Measurements from ENCODE around the gene RHOV. TPM values are rescaled to one million over a fixed set of nuclear protein-coding genes. Genes with fewer than 3 reads are reported as not detected.

Gene RHOV
- polyA plus RNA-seq, 1 of the 3 experiments (the other 2 are of a cell fraction), result 0.62 TPM

DNA sequence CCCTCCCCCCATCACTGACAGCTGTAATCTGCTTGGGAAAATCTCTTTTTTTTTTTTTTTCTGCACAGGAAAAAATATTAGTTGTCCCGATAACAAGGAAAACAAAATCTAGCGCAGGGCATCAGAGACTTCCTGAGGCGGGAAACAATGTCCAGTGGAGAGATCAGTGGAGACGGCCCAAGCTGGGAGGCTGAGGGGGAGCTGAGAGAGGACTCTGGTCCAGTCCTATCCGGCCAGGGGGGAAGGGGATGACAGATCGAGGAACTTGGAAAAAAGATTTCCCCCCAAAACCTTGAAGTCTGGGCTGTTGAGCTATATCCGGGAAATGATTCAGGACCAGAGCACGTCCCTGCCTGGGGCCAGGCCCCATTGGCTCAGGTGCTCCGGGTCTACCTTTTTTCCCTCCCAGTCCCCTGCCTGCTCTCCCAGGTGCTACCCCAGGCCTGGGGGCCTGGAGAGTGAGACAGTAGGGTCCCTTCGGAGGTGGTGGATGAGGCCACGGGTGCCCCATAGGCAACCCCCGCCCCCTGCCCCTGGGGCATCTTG lies 41.2 kb upstream of the RHOV start:
- CTCF ChIA-PET, result interaction anchor here (0.9 to 33.6 kb wide), 8 partner anchors 9 to 269 kb away, joined by 3 to 675 read pairs (median 4); partner anchors contain the start of genes DLL4 and VPS18
- POLR2A ChIA-PET, result interaction anchor here (1.2 kb wide), 1 partner anchor 13 kb away, joined by 3 read pairs; no protein-coding TSS in a partner anchor
- no peak overlapping the region for H3K27ac ChIP-seq (ENCODE audit: low read depth in 2 of 2, low read length in 1 of 2)

DNA sequence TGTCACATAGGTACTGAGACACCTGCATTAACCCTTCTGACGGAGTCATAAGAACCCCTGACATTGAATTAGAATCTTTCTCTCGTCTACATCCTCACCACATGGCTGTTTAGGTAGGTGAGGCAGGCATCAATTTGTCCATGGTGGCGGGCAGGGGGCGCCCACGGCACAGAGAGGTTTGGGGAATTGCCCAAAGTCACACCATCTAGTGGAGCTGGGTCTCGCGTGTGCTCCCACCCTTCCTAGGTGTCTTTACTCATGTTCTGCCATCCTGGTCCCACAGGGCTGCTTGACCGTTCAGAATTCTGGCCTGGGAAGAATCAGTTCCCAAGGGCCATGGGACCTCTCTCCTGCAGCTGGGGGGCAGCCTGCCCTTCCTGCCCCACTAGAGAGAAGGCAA lies 40.5 kb upstream of the RHOV start:
- Histone ChIP-seq H4K20me1 (ENCODE audit: insufficient read depth) (no peaks in the 10 kb centered on the region), H2AFZ (ENCODE audit: low read depth) (no peak overlapping the region), H3K9ac (no peak overlapping the region), H3K27me3 (ENCODE audit: insufficient read depth) (no peaks in the 10 kb centered on the region), H3K36me3 (replicated peaks in 1 of 2; ENCODE audit: control insufficient read depth in 1 of 2, insufficient read depth in 2 of 2, low read length in 1 of 2) (no peaks in the 10 kb centered on the region), H3K4me2 (no peak overlapping the region), H3K79me2 (ENCODE audit: insufficient read depth) (no peaks in the 10 kb centered on the region), H3K4me3 (ENCODE audit: low read depth in 2 of 2, low read length in 1 of 2) (no peak overlapping the region), H3F3A (replicated peaks; ENCODE audit: insufficient read depth) (no peaks in the 10 kb centered on the region), H3K4me1 (ENCODE audit: control insufficient read depth in 1 of 2, insufficient read depth in 2 of 2, low read depth in 1 of 2, low read length in 1 of 2) (peaks cover 0 to 20% of the 10 kb centered on the region in 2 experiments; a peak in 1 of 4 replicates), H3K27ac (ENCODE audit: low read depth in 2 of 2, low read length in 1 of 2) (no peak overlapping the region), H3K9me2 (no peaks in the 10 kb centered on the region), H3K9me3 (no peaks in the 10 kb centered on the region)
- WGBS (ENCODE audit: low lambda C conversion rate), result 95% methylated on average over 8 of the region's 8 CpGs
- DNase-seq, result no peak
- TF ChIP-seq RAD21 (IDR thresholded peaks at IDR 0.05; ENCODE audit: low read length) (0 out of 2 replicates have a peak, but pooled peaks have one; percentile 10), TEAD4 (IDR thresholded peaks at IDR 0.05; ENCODE audit: borderline replicate concordance, insufficient read depth) (no peak), FOXJ3 (CRISPR knock-in tag; IDR thresholded peaks at IDR 0.05) (no peak), RFX5 (IDR thresholded peaks at IDR 0.05; ENCODE audit: low read length) (no peak)
- TF ChIP-seq, protein P1, sequence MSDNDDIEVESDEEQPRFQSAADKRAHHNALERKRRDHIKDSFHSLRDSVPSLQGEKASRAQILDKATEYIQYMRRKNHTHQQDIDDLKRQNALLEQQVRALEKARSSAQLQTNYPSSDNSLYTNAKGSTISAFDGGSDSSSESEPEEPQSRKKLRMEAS (IDR thresholded peaks at IDR 0.05; ENCODE audit: low read depth), result no peak
- ChIA-PET POLR2A (no interaction called here), CTCF (interaction anchor here (0.9 to 33.6 kb wide), 6 partner anchors 9 to 108 kb away, joined by 3 to 675 read pairs (median 15); partner anchors contain the start of genes DLL4 and VPS18)

More for the DNA sequence above, 41.2 kb upstream of the RHOV start:
- TF ChIP-seq GATA2 (CRISPR knock-in tag; IDR thresholded peaks at IDR 0.05), result no peak
- Histone ChIP-seq H3K4me2 (no peak overlapping the region), H3K4me3 (ENCODE audit: low read depth in 2 of 2, low read length in 1 of 2) (no peak overlapping the region), H3F3A (replicated peaks; ENCODE audit: insufficient read depth) (no peaks in the 10 kb centered on the region), H3K79me2 (ENCODE audit: insufficient read depth) (no peaks in the 10 kb centered on the region), H3K4me1 (ENCODE audit: control insufficient read depth in 1 of 2, insufficient read depth in 2 of 2, low read depth in 1 of 2, low read length in 1 of 2) (peaks cover 0 to 14% of the 10 kb centered on the region in 2 experiments; a peak in 1 of 4 replicates), H4K20me1 (ENCODE audit: insufficient read depth) (no peaks in the 10 kb centered on the region), H3K9me2 (no peaks in the 10 kb centered on the region), H3K9me3 (no peaks in the 10 kb centered on the region), H3K36me3 (replicated peaks in 1 of 2; ENCODE audit: control insufficient read depth in 1 of 2, insufficient read depth in 2 of 2, low read length in 1 of 2) (no peaks in the 10 kb centered on the region), H3K27me3 (ENCODE audit: insufficient read depth) (no peaks in the 10 kb centered on the region), H3K9ac (no peak overlapping the region), H2AFZ (ENCODE audit: low read depth) (no peak overlapping the region)
- DNase-seq, result no peak
- WGBS (ENCODE audit: low lambda C conversion rate), result 84% methylated on average over 11 of the region's 12 CpGs

DNA sequence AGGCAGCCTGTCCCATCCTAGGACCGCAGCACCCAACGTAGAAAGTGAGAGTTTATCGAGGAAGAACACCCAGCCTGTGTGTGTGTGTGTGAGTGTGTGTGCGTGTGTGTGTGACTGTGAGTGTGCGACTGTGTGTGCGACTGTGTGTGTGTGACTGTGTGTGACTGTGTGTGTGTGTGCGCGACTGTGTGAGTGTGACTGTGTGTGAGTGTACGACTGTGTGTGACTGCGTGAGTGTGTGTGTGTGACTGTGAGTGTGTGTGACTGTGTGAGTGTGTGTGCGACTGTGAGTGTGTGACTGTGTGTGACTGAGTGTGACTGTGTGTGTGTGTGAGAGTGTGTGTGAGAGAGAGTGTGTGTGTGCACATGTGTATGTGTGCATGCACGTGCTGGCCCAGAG lies 40.0 kb upstream of the RHOV start:
- no peaks in the 10 kb centered on the region for H3K9me3 ChIP-seq
- 97% methylated on average over 12 of the region's 12 CpGs for whole genome bisulfite sequencing (ENCODE audit: low lambda C conversion rate)
- H3K79me2 ChIP-seq (ENCODE audit: insufficient read depth), result no peaks in the 10 kb centered on the region
- no peak overlapping the region for H3K27ac ChIP-seq (ENCODE audit: low read depth in 2 of 2, low read length in 1 of 2)
- H3K4me1 ChIP-seq (ENCODE audit: control insufficient read depth in 1 of 2, insufficient read depth in 2 of 2, low read depth in 1 of 2, low read length in 1 of 2), result peaks cover 0 to 21% of the 10 kb centered on the region in 2 experiments; a peak in 1 of 4 replicates
- no peak overlapping the region for H3K9ac ChIP-seq
- no peaks in the 10 kb centered on the region for H4K20me1 ChIP-seq (ENCODE audit: insufficient read depth)
- H2AFZ ChIP-seq (ENCODE audit: low read depth), result no peak overlapping the region
- TF ChIP-seq, protein P1 (IDR thresholded peaks at IDR 0.05; ENCODE audit: low read depth), result no peak
- TF ChIP-seq, protein P2, sequence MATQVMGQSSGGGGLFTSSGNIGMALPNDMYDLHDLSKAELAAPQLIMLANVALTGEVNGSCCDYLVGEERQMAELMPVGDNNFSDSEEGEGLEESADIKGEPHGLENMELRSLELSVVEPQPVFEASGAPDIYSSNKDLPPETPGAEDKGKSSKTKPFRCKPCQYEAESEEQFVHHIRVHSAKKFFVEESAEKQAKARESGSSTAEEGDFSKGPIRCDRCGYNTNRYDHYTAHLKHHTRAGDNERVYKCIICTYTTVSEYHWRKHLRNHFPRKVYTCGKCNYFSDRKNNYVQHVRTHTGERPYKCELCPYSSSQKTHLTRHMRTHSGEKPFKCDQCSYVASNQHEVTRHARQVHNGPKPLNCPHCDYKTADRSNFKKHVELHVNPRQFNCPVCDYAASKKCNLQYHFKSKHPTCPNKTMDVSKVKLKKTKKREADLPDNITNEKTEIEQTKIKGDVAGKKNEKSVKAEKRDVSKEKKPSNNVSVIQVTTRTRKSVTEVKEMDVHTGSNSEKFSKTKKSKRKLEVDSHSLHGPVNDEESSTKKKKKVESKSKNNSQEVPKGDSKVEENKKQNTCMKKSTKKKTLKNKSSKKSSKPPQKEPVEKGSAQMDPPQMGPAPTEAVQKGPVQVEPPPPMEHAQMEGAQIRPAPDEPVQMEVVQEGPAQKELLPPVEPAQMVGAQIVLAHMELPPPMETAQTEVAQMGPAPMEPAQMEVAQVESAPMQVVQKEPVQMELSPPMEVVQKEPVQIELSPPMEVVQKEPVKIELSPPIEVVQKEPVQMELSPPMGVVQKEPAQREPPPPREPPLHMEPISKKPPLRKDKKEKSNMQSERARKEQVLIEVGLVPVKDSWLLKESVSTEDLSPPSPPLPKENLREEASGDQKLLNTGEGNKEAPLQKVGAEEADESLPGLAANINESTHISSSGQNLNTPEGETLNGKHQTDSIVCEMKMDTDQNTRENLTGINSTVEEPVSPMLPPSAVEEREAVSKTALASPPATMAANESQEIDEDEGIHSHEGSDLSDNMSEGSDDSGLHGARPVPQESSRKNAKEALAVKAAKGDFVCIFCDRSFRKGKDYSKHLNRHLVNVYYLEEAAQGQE (IDR thresholded peaks at IDR 0.05; ENCODE audit: low read depth, low read length), result no peak
- no peak for TF ChIP-seq FOXJ3 (CRISPR knock-in tag; IDR thresholded peaks at IDR 0.05)
- no peak for TF ChIP-seq RFX5 (IDR thresholded peaks at IDR 0.05; ENCODE audit: low read length)
- no peak for TF ChIP-seq POLR2AphosphoS5 (IDR thresholded peaks at IDR 0.05; ENCODE audit: low read depth, low read length)
- TF ChIP-seq RCOR1 (IDR thresholded peaks at IDR 0.05; ENCODE audit: low read length), result no peak
- no peak for TF ChIP-seq EZH2phosphoT487 (IDR thresholded peaks at IDR 0.05; ENCODE audit: borderline replicate concordance, low read depth)
- no peak for TF ChIP-seq NFIC (IDR thresholded peaks at IDR 0.05; ENCODE audit: borderline replicate concordance)
- TF ChIP-seq NRF1 (IDR thresholded peaks at IDR 0.05; ENCODE audit: low read depth, low read length), result no peak
- no peak for TF ChIP-seq TCF12 (IDR thresholded peaks at IDR 0.05)
- TF ChIP-seq MXI1 (IDR thresholded peaks at IDR 0.05; ENCODE audit: low read depth, low read length), result no peak
- TF ChIP-seq YY1 (IDR thresholded peaks at IDR 0.05; ENCODE audit: low read depth), result no peak
- TF ChIP-seq SMC3 (IDR thresholded peaks at IDR 0.05; ENCODE audit: low read depth, low read length), result no peak
- no peaks in the 10 kb centered on the region for H3K27me3 ChIP-seq (ENCODE audit: insufficient read depth)
- no peak overlapping the region for H3K4me2 ChIP-seq
- no peaks in the 10 kb centered on the region for H3F3A ChIP-seq (replicated peaks; ENCODE audit: insufficient read depth)
- no peak overlapping the region for H3K4me3 ChIP-seq (ENCODE audit: low read depth in 2 of 2, low read length in 1 of 2)
- POLR2A ChIA-PET, result no interaction called here
- CTCF ChIA-PET, result interaction anchor here (1.4 to 33.6 kb wide), 5 partner anchors 12 to 108 kb away, joined by 5 to 675 read pairs (median 41); partner anchors contain the start of genes DLL4 and VPS18
- H3K9me2 ChIP-seq, result no peaks in the 10 kb centered on the region
- H3K36me3 ChIP-seq (replicated peaks in 1 of 2; ENCODE audit: control insufficient read depth in 1 of 2, insufficient read depth in 2 of 2, low read length in 1 of 2), result no peaks in the 10 kb centered on the region
- DNase-seq, result no peak

Measured in SK-N-SH (cell line).